H1 (cell line): ENCODE data around the gene MYCBP2. TPM values are rescaled to one million over a fixed set of nuclear protein-coding genes. Genes with fewer than 3 reads are reported as not detected.

Source experiments
- CTCF ChIA-PET: fragments of 300-600 bp; sonication (Branson Sonifier 250); formaldehyde crosslinking; loops from one replicate; lab custom pipeline; 2021; ENCODE audit not compliant: partially characterized antibody; lab: Charles Lee
- POLR2A ChIA-PET: fragments of 300-600 bp; sonication (Branson Sonifier 250); formaldehyde crosslinking; loops from one replicate; lab custom pipeline; 2021; ENCODE audit warnings: inconsistent platforms; ENCODE audit not compliant: partially characterized antibody; lab: Charles Lee
- DNase-seq, 2 experiments: peaks; one replicate each; pipeline versions ENCODE4 v3.0.0 to v3.0.0-alpha.2; 2010 to 2022; ENCODE audit warnings: low spot score in 2 of 2, low read depth in 1 of 2, mixed read lengths in 1 of 2
- FAIRE-seq: peaks from 2 replicates; lab custom pipeline; 2011; peaks lifted over from hg19 to GRCh38; lab: Jason Lieb, UNC
- H2AFZ ChIP-seq: 2 replicates; pipeline ENCODE4 v1.8.1; 2012; ENCODE audit warnings: low read length, inconsistent platforms
- H2AK5ac ChIP-seq: 2 replicates; pipeline ENCODE4 v1.6.1; 2013; ENCODE audit warnings: low read depth, low read length
- H2BK120ac ChIP-seq: replicated peaks from 2 replicates; pipeline ENCODE3; 2013; ENCODE audit warnings: low read depth, low read length, inconsistent platforms
- H2BK12ac ChIP-seq: 2 replicates; pipeline ENCODE4 v1.6.1; 2013; ENCODE audit warnings: low read depth, low read length
- H2BK15ac ChIP-seq: 2 replicates; pipeline ENCODE4 v1.6.1; 2013; ENCODE audit warnings: low read length
- H2BK20ac ChIP-seq: 2 replicates; pipeline ENCODE4 v1.6.1; 2013; ENCODE audit warnings: low read length
- H2BK5ac ChIP-seq: 2 replicates; pipeline ENCODE4 v1.6.1; 2013; ENCODE audit warnings: low read depth, low read length
- H3K14ac ChIP-seq: 2 replicates; pipeline ENCODE4 v1.6.1; 2013; ENCODE audit warnings: inconsistent platforms; ENCODE audit not compliant: insufficient read length
- H3K18ac ChIP-seq: 2 replicates; pipeline ENCODE4 v1.6.1; 2013; ENCODE audit warnings: low read length; ENCODE audit errors: extremely low read depth
- H3K23ac ChIP-seq: 2 replicates; pipeline ENCODE4 v1.6.1; 2013; ENCODE audit warnings: inconsistent platforms; ENCODE audit not compliant: insufficient read length
- H3K23me2 ChIP-seq: 2 replicates; pipeline ENCODE4 v1.6.1; 2013; ENCODE audit warnings: low read depth, low read length
- H3K27ac ChIP-seq: 2 replicates; pipeline ENCODE4 v1.6.1; 2011; ENCODE audit warnings: low read depth, low read length, inconsistent platforms
- H3K27me3 ChIP-seq, 4 experiments: replicated peaks in 1 of 4; 1 replicate in 1 of 4; 2 replicates in 3 of 4; pipeline versions ENCODE4 v1.6.1 to v1.8.1; 2011 to 2013; ENCODE audit warnings: low read length in 3 of 4, mild to moderate bottlenecking in 3 of 4, inconsistent platforms in 2 of 4, mixed read lengths in 2 of 4, moderate library complexity in 1 of 4; ENCODE audit not compliant: control insufficient read depth in 3 of 4, insufficient read depth in 3 of 4; ENCODE audit errors: extremely low read depth in 1 of 4
- H3K36me3 ChIP-seq, 4 experiments: 2 replicates each; pipeline versions ENCODE4 v1.6.1 to v1.8.1; 2011 to 2013; ENCODE audit warnings: mild to moderate bottlenecking in 4 of 4, low read length in 3 of 4, moderate library complexity in 2 of 4, control low read depth in 1 of 4, inconsistent platforms in 1 of 4; ENCODE audit not compliant: insufficient read depth in 4 of 4, control insufficient read depth in 2 of 4
- H3K4ac ChIP-seq: replicated peaks from 2 replicates; pipeline ENCODE3; 2013; ENCODE audit warnings: low read length, low read depth, mixed read lengths, inconsistent platforms; ENCODE audit not compliant: insufficient read length
- H3K4me1 ChIP-seq, 4 experiments: replicated peaks in 1 of 4; 1 replicate in 1 of 4; 2 replicates in 3 of 4; pipeline versions ENCODE4 v1.6.1 to v1.8.1; 2011 to 2013; ENCODE audit warnings: low read length in 3 of 4, inconsistent platforms in 2 of 4, mixed read lengths in 1 of 4; ENCODE audit not compliant: insufficient read depth in 4 of 4, control insufficient read depth in 3 of 4
- H3K4me2 ChIP-seq, 2 experiments: 2 replicates each; pipeline versions ENCODE4 v1.6.1 to v1.8.1; 2011 to 2013; ENCODE audit warnings: low read depth in 2 of 2, low read length in 2 of 2, control low read depth in 1 of 2, inconsistent platforms in 1 of 2, mild to moderate bottlenecking in 1 of 2; ENCODE audit not compliant: insufficient read depth in 1 of 2
- H3K4me3 ChIP-seq, 4 experiments: fragments of 200-600, 300-600 bp in 1 of 4; sonication (generic), shearing (Covaris generic), sonication (Bioruptor Twin) in 1 of 4; 2 replicates each; pipeline versions ENCODE4 v1.5.1 to v1.8.1; 2011 to 2016; ENCODE audit warnings: low read length in 4 of 4, low read depth in 3 of 4, control low read depth in 2 of 4, inconsistent platforms in 2 of 4, mild to moderate bottlenecking in 2 of 4, mixed read lengths in 1 of 4, moderate library complexity in 1 of 4; ENCODE audit not compliant: insufficient read depth in 2 of 4; ENCODE audit errors: extremely low read depth in 1 of 4
- H3K56ac ChIP-seq: replicated peaks from 2 replicates; pipeline ENCODE3; 2013; ENCODE audit warnings: low read depth, mild to moderate bottlenecking, mixed read lengths, low read length, inconsistent platforms; ENCODE audit not compliant: insufficient read length
- H3K79me1 ChIP-seq: 2 replicates; pipeline ENCODE4 v1.6.1; 2013; ENCODE audit warnings: low read depth, low read length, control low read depth
- H3K79me2 ChIP-seq, 2 experiments: 2 replicates each; pipeline versions ENCODE4 v1.6.1 to v1.8.1; 2012 to 2013; ENCODE audit warnings: low read length in 2 of 2, mild to moderate bottlenecking in 2 of 2, inconsistent platforms in 1 of 2; ENCODE audit not compliant: insufficient read depth in 2 of 2, control insufficient read depth in 1 of 2
- H3K9ac ChIP-seq, 4 experiments: replicated peaks in 1 of 4; 1 replicate in 1 of 4; 2 replicates in 3 of 4; pipeline versions ENCODE4 v1.6.1 to v1.8.1; 2011 to 2013; ENCODE audit warnings: low read depth in 3 of 4, low read length in 3 of 4, control low read depth in 2 of 4, mild to moderate bottlenecking in 2 of 4, moderate library complexity in 2 of 4, inconsistent platforms in 1 of 4; ENCODE audit errors: extremely low read depth in 1 of 4
- H3K9me3 ChIP-seq, 2 experiments: 2 replicates each; pipeline versions ENCODE4 v1.6.1 to v1.8.1; 2012 to 2013; ENCODE audit warnings: mild to moderate bottlenecking in 2 of 2, moderate library complexity in 2 of 2, control low read depth in 1 of 2, inconsistent platforms in 1 of 2, low read depth in 1 of 2, low read length in 1 of 2, mixed read lengths in 1 of 2; ENCODE audit not compliant: insufficient read depth in 2 of 2
- H4K20me1 ChIP-seq, 2 experiments: replicated peaks in 1 of 2; 2 replicates each; pipeline versions ENCODE3 to v1.8.1; 2011 to 2013; ENCODE audit warnings: inconsistent platforms in 2 of 2, low read length in 2 of 2, mild to moderate bottlenecking in 1 of 2; ENCODE audit not compliant: insufficient read depth in 2 of 2, control insufficient read depth in 1 of 2
- H4K5ac ChIP-seq: 2 replicates; pipeline ENCODE4 v1.6.1; 2013; ENCODE audit warnings: low read length, low read depth, mixed read lengths, inconsistent platforms; ENCODE audit not compliant: insufficient read length
- H4K8ac ChIP-seq: 2 replicates; pipeline ENCODE4 v1.8.0; 2013; ENCODE audit warnings: mild to moderate bottlenecking, moderate library complexity, low read length, inconsistent platforms; ENCODE audit not compliant: insufficient read depth; ENCODE audit errors: extremely low read depth
- H4K91ac ChIP-seq: replicated peaks from 2 replicates; pipeline ENCODE3; 2013; ENCODE audit warnings: low read length, mixed read lengths, inconsistent platforms; ENCODE audit not compliant: insufficient read length
- ASH2L ChIP-seq: fragments of 200-600, 300-600 bp; sonication (generic); IDR thresholded peaks from one replicate; pipeline ENCODE4 v1.7.1; 2017; ENCODE audit warnings: low read length
- BCL11A ChIP-seq, 2 experiments: IDR thresholded peaks; one replicate each; pipeline ENCODE4 v1.6.1; 2011; ENCODE audit warnings: low read depth in 2 of 2, low read length in 2 of 2, mild to moderate bottlenecking in 2 of 2
- CREB1 ChIP-seq: IDR thresholded peaks from 2 replicates; pipeline ENCODE4 v1.6.1; 2012; ENCODE audit warnings: inconsistent platforms
- CTBP2 ChIP-seq: IDR thresholded peaks from 2 replicates; pipeline ENCODE4 v1.7.0; 2011; ENCODE audit warnings: borderline replicate concordance, mild to moderate bottlenecking, moderate library complexity, mixed read lengths, low read length; ENCODE audit not compliant: insufficient read depth, insufficient read length
- EZH2 ChIP-seq: fragments of 200-600 bp; sonication (generic); IDR thresholded peaks from 2 replicates; pipeline ENCODE4 v1.7.1; 2012; ENCODE audit warnings: low read depth, mild to moderate bottlenecking, moderate library complexity, low read length, inconsistent platforms; ENCODE audit not compliant: severe bottlenecking
- KDM4A ChIP-seq: IDR thresholded peaks from one replicate; pipeline ENCODE4 v1.7.1; 2012; ENCODE audit warnings: low read depth, mild to moderate bottlenecking, moderate library complexity, low read length, inconsistent platforms; ENCODE audit not compliant: severe bottlenecking
- MAFK ChIP-seq: IDR thresholded peaks from 2 replicates; pipeline ENCODE4 v1.6.1; 2012; ENCODE audit warnings: low read depth, mild to moderate bottlenecking, improper control_type of control experiment, low read length
- RBBP5 ChIP-seq: IDR thresholded peaks from 2 replicates; pipeline ENCODE4 v1.7.1; 2012; ENCODE audit warnings: low read depth, mild to moderate bottlenecking, inconsistent platforms, low read length, moderate library complexity, borderline replicate concordance
- RFX5 ChIP-seq: IDR thresholded peaks from 2 replicates; pipeline ENCODE4 v1.6.1; 2011; ENCODE audit warnings: low read depth, low read length, improper control_type of control experiment, borderline replicate concordance
- SIN3A ChIP-seq, 2 experiments: IDR thresholded peaks in 1 of 2; conservative IDR thresholded peaks in 1 of 2; 2 replicates each; pipeline ENCODE4 v1.6.1; 2011 to 2012; ENCODE audit warnings: low read length in 2 of 2, improper control_type of control experiment in 1 of 2, low read depth in 1 of 2, mild to moderate bottlenecking in 1 of 2
- ZNF274 ChIP-seq: IDR thresholded peaks from 2 replicates; pipeline ENCODE4 v1.7.0; 2012; ENCODE audit warnings: low read length, borderline replicate concordance; ENCODE audit errors: extremely low read depth
- WGBS, 2 experiments: shearing (Covaris generic) in 1 of 2; methylation state at CpG; one replicate each; pipeline versions ENCODE4 v1.1.6 to v1.1.7; 2013 to 2015; ENCODE audit warnings: low lambda C conversion rate in 2 of 2, mixed read lengths in 2 of 2, inconsistent platforms in 1 of 2, low coverage in 1 of 2, missing lambda C conversion rate in 1 of 2; ENCODE audit not compliant: insufficient replicate concordance in 2 of 2, insufficient coverage in 1 of 2, insufficient read length in 1 of 2; ENCODE audit errors: extremely low coverage in 1 of 2, missing lambda C conversion rate in 1 of 2; 5-methylcytosine and 5-hydroxymethylcytosine counted together
- polyA plus RNA-seq, 7 experiments: library from polyadenylated mRNA; depleted of rRNA in 3 of 7; stranded (reverse) in 5 of 7; unstranded in 2 of 7; fragments of >200 nt in 5 of 7; fragments of 200-250 nt in 2 of 7; gene quantifications; 1 replicate in 5 of 7; 2 replicates in 1 of 7; 4 replicates in 1 of 7; pipeline versions ENCODE4 v1.2.1 to v1.2.3, GENCODE V29; 2011 to 2013; ENCODE audit warnings: missing spikeins in 2 of 7, mixed read lengths in 2 of 7
- total RNA-seq: library from RNA; stranded (reverse); fragmentation: NEBNext Ultra II Directional; extraction: Animal tissue kit (Norgen Biotek cat#: 25700); gene quantifications from 2 replicates; pipeline ENCODE4 v1.2.1, GENCODE V29; 2021

The MYCBP2 gene
- total and polyA plus RNA-seq, 2 of the 8 experiments (the other 6 are each of a cell fraction or from before 2014, with no cell fraction given), result 19.0 to 52.1 TPM

- Histone ChIP-seq H3K36me3 (no peaks in the 10 kb centered on the region), H2AK5ac (no peak overlapping the region), H3K27ac (no peak overlapping the region), H3K9me3 (no peaks in the 10 kb centered on the region), H3K14ac (no peak overlapping the region), H2BK5ac (no peak overlapping the region), H3K18ac (no peak overlapping the region), H3K27me3 (no peaks in the 10 kb centered on the region), H3K4me1 (no peaks in the 10 kb centered on the region), H4K5ac (no peak overlapping the region), H4K20me1 (no peaks in the 10 kb centered on the region), H3K23me2 (no peaks in the 10 kb centered on the region), H4K8ac (no peak overlapping the region), H3K9ac (no peak overlapping the region), H2BK120ac (no peak overlapping the region), H3K4me3 (no peak overlapping the region), H3K4ac (no peak overlapping the region), H2AFZ (no peak overlapping the region), H2BK20ac (no peak overlapping the region), H4K91ac (no peak overlapping the region), H3K23ac (no peak overlapping the region), H2BK12ac (no peak overlapping the region), H2BK15ac (no peak overlapping the region), H3K4me2 (no peak overlapping the region), H3K79me2 (no peaks in the 10 kb centered on the region), H3K79me1 (no peaks in the 10 kb centered on the region), H3K56ac (no peak overlapping the region)
- DNase-seq (no peak), FAIRE-seq (no peak)
- WGBS, 2 experiments, result 100% methylated on average over 1 of the region's 1 CpG; no CpG with 5 or more reads in 1 of the 2 experiments
- ChIA-PET CTCF (interaction anchor here (2.2 kb wide), 1 partner anchor 10 kb away, joined by 4 read pairs; the partner anchor contains the start of gene FBXL3), POLR2A (no interaction called here)
- TF ChIP-seq BCL11A (IDR thresholded peaks at IDR 0.05; ENCODE audit: low read depth in 2 of 2, low read length in 2 of 2) (no peak), KDM4A (no peak), CREB1 (no peak), RBBP5 (no peak), SIN3A (conservative IDR thresholded peaks at IDR 0.05 in 1 of 2, IDR thresholded peaks at IDR 0.05 in 1 of 2; ENCODE audit: low read depth in 1 of 2, low read length in 2 of 2) (no peak), EZH2 (no peak), CTBP2 (no peak), ASH2L (no peak), RFX5 (no peak), ZNF274 (no peak), MAFK (no peak)
Measured at GRCh38 chr13:77036279-77036678, 290.6 kb downstream of the MYCBP2 start.
